Endometrial microvascular endothelial cells (primary cell): ENCODE data around the gene C12orf43. TPM values are rescaled to one million over a fixed set of nuclear protein-coding genes. Genes with fewer than 3 reads are reported as not detected.
"Not testable (repeated sequence)": the region's sequence is repeated elsewhere in the genome, so short reads cannot be mapped to it uniquely, and the experiment has no call there.

ENCODE experiments used
- in situ Hi-C: cut with HindIII; loops from 2 replicates; pipeline ENCODE4 v1.10.0; 2017; ENCODE audit warnings: low sequenced_read_pairs, low pct_unique_long_range_greater_than_20kb; ENCODE audit errors: inconsistent ontology term
- total RNA-seq: library from RNA; depleted of rRNA; stranded (reverse); fragments of >200 nt; gene quantifications from one replicate; pipeline ENCODE4 v1.2.3, GENCODE V29; 2015; ENCODE audit errors: inconsistent ontology term

Gene C12orf43, protein sequence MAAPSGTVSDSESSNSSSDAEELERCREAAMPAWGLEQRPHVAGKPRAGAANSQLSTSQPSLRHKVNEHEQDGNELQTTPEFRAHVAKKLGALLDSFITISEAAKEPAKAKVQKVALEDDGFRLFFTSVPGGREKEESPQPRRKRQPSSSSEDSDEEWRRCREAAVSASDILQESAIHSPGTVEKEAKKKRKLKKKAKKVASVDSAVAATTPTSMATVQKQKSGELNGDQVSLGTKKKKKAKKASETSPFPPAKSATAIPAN
- total RNA-seq, result 12.8 TPM

GRCh38 chr12:121015825-121016766, at the start of gene C12orf43:
C12orf43 (minus strand) TSS chr12:121016487; CDS start chr12:121016474, 13 bp downstream.
- in situ Hi-C loops, result no loop called here

DNA sequence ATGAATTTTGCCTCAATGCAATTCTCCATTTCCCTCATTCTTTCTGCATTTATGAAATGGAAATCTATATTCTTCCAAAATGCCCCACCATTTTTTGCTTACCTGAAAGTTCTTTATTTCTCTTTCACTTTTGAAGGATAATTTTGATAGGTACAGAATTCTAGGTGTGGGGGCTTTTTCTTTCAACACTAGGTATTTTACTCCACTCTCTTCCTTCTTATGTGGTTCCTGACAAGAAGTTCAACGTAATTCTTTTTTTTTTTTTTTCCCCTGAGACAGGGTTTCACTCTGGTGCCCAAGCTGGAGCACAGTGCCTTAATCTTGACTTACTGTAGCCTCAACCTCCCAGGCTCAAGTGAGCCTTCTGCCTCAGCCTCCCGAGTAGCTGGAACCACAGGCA, 49.1 kb upstream of the C12orf43 start:
- in situ Hi-C loops, result no loop called here

- in situ Hi-C loops, result not testable (repeated sequence)
Observed at GRCh38 chr12:121064586-121064985, 48.3 kb upstream of the C12orf43 start.

- in situ Hi-C loops, result no loop called here
Observed at GRCh38 chr12:121064116-121064515, 47.8 kb upstream of the C12orf43 start.

DNA sequence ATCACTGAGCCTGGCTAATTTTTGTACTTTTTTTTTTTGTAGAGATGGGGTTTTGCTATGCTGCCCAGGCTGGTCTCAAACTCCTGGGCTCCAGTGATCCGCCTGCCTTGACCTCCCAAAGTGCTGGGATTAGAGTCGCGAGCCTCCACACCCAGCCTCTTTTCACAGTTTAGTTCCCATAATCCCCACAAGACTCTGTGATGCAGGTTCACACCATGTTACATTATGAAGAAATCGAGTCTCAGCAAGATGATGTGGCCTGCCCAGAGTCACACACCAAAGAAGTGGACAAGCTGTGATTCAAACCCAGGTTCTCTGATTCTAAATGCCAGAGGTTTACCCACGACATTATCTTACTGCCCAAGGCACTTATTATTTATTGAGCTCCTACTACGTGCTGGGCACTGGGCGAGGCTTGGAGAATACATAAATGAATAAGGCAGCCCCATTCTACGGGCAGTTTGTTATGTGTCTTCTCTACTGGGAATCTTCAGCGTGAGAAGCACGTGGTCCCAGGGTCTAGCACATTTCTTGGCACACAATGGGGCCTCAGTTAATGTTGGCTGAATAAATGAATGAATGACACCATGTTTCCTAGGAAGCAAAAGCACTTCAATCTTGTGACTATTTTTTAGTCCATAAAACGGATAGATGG, 46.2 kb upstream of the C12orf43 start:
- in situ Hi-C loops, result no loop called here

- in situ Hi-C loops, result no loop called here
Observed at GRCh38 chr12:121061831-121062230, 45.5 kb upstream of the C12orf43 start.

DNA sequence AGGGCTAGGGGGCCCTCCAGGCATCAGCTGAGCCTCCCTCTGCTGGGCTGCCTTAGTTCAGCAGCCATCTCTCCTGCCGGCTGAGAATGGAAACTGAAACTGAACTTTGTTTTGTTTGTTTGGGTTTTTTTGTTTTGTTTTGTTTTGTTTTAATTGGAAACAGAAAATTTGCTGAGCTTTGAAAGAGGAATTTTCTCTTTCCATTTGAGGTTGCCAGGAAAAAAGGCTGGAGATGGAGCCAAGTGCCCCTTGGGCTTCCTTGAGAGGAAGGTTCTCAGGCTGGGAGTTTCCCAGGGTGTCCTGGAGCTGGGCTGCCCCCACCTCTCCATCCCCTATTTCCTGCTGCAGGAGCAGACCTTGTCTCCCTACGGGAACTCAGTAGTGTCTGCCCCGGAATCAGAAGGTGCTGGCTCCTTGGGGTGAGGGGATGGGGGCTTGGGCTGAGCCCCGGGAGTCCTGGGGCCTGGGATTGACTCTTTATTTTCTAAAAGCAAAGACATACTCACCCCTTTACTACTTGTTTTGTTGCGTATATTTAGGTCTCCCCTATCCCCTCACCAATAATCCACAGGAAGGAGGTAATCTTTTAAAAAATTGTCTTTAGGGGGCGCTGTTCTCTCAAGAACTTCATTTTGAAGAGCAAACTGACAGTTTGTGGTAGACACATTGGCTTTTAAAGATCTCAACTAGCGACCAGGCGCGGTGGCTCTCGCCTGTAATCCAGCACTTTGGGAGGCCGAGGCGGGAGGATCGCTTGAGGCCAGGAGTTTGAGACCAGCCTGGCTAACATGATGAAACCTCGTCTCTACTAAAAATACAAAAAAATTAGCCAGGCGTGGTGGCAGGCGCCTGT, 44.1 kb upstream of the C12orf43 start:
- in situ Hi-C loops, result no loop called here

DNA sequence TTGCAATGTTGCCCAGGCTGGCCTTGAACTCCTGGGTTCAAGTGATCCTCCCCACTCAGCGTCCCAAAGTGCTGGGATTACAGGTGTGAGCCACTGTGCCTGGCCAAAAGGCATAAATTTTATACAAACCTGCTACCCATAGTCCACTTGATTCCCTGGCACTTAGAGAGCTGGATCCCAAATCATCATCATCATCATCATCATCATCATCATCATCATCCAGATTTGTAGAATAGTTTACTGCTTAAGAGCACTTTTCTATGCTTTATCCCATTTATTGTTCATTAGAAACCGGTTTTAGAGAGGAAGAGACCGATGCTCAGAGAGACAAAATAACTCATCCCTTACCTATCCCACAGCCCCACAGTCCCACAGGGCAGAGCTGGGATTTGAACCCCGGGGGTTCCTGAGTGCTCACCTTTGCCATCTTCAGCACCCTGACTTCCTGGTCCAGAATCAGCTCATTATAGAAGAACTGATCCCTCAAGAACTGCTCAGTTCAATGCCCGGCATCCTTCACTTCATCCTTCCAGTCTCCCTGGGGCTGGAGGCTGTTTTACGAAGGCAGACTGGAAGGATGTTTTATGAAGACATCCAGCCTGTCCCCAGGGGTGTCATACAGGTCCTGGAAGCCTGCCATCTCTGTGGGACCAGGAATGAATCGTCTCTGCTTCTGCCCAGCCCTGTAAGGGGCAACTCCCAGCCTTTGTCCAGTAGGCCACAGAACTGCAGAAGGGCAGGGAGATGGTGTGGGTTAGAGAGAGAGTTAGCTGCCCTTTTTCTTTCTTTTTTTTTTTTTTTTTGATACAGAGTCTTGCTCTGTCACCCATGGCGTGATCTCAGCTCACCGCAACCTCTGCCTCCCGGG, 43.0 kb upstream of the C12orf43 start:
- in situ Hi-C loops, result no loop called here

DNA sequence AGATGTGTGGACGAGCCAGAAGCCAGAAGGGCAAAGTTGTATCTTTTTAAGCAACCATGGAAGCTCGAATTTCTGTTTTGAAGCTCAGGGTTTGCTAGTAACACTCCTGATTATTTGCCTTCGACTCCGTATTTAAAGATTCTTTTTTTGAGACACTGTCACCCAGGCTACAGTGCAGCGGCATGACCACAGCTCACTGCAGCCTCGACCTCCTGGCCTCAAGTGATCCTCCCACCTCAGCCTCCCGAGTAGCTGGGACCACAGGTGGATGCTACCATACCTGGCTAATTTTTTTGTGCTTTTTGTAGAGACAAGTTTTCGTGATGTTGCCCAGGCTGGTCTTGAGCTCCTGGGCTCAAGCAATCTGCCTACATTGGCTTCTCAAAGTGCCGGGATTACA, 41.5 kb upstream of the C12orf43 start:
- in situ Hi-C loops, result no loop called here

GRCh38 chr12:121053706-121054105, 37.4 kb upstream of the C12orf43 start:
- in situ Hi-C loops, result no loop called here

DNA sequence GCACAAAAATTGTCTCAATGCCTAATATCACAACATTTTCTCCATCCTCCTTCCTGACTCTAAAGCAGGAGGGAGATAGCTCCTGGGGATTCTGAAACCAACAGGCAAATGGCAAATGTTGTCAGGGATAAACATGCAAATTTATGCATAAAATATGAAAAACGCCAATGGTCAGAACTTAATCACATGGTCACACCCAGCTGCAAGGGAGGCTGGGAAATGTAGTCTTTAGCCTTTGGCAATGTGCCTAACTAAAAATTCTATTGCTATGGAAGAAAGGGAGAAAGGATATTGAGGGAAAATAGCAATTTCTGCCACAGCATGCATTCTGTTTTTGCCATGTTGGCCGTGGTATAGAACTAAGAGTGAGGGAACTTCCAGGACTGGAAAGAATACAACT, 34.4 kb upstream of the C12orf43 start:
- in situ Hi-C loops, result no loop called here

DNA sequence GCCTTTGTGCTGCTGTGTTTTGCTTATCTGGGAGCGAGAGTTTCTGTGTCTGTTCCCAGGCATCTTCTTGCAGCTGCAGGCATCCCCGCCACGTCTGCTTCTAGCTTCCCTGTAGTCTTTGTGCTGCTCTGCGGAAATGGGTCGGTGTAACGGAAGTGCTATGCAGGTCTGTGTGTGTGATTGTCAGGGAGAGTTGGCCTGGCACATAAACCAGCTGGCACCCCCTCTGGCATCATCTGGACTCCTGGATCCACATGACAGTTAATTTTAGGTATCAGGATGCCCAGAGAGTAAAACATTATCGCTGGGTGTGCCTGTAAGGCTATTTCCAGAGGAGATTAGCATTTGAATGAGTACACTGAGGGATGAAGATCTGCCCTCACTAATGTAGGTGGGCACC, 32.2 kb upstream of the C12orf43 start:
- in situ Hi-C loops, result no loop called here

DNA sequence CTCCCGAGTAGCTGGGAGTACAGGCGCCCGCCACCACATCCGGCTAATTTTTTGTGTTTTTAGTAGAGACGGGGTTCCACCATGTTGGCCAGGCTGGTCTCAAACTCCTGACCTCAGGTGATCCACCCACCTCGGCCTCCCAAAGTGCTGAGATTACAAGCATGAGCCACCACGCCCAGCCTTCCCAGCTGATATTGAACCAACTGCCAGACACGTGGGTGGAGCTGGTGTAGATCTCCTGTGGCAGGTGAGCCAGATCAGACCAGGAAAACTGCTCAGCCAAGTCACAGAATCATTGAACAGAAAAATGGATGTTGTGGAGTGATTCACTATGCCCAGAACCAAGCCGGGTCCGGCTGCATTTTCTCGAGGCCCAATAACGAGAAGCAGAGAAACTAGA, 31.1 kb upstream of the C12orf43 start:
- in situ Hi-C loops, result not testable (repeated sequence)

DNA sequence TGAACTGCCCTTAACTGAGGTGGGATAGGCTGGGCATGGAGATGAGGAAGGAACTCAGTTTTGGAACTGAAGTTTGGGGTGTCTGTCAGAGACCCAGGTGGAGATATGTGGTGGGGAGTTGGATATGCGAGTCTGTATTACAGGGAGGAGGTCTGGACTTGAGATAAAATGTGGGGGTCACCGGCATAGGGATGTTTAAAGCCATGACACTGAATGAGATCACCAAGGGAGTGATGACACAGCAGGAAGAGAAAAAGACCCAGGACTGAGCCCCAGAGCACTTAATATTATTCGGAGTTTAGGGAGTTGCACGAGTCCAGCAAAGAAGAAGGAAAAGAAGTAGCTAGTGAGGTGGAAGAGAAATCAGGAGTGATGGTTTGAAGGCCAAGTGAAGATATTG, 26.8 kb upstream of the C12orf43 start:
- in situ Hi-C loops, result no loop called here

- in situ Hi-C loops, result no loop called here
Observed at GRCh38 chr12:121038861-121039668, 22.8 kb upstream of the C12orf43 start, which contains the start of gene OASL. OASL (minus strand) TSS chr12:121039246; CDS start chr12:121038971, 275 bp downstream.

GRCh38 chr12:121036810-121037326, 20.6 kb upstream of the C12orf43 start:
- in situ Hi-C loops, result no loop called here
